H9 (cell line): ENCODE data around the gene CHMP4B. TPM values are rescaled to one million over a fixed set of nuclear protein-coding genes. Genes with fewer than 3 reads are reported as not detected.

Source experiments
- DNase-seq: peaks from one replicate; pipeline ENCODE4 v3.0.0-alpha.2; 2017
- H2AFZ ChIP-seq: one replicate; pipeline ENCODE4 v1.6.1; 2013; ENCODE audit warnings: mild to moderate bottlenecking, low read length, control low read depth, moderate library complexity
- H2AK5ac ChIP-seq: 2 replicates; pipeline ENCODE4 v1.6.1; 2013; ENCODE audit warnings: low read length, control low read depth, mixed read lengths; ENCODE audit not compliant: insufficient read length
- H2BK120ac ChIP-seq: one replicate; pipeline ENCODE4 v1.6.1; 2013; ENCODE audit warnings: low read depth, mild to moderate bottlenecking, low read length, control low read depth, inconsistent platforms; ENCODE audit not compliant: poor library complexity, severe bottlenecking
- H2BK12ac ChIP-seq: 2 replicates; pipeline ENCODE4 v1.6.1; 2013; ENCODE audit warnings: low read length, control low read depth, mixed read lengths, low read depth; ENCODE audit not compliant: insufficient read length
- H2BK15ac ChIP-seq: 2 replicates; pipeline ENCODE4 v1.6.1; 2013; ENCODE audit warnings: low read depth, low read length, control low read depth
- H2BK20ac ChIP-seq: one replicate; pipeline ENCODE4 v1.6.1; 2013; ENCODE audit warnings: low read depth, mild to moderate bottlenecking, low read length, control low read depth, inconsistent platforms; ENCODE audit not compliant: poor library complexity, severe bottlenecking
- H2BK5ac ChIP-seq: 2 replicates; pipeline ENCODE4 v1.6.1; 2013; ENCODE audit warnings: low read length, control low read depth, mixed read lengths; ENCODE audit not compliant: insufficient read length
- H3K14ac ChIP-seq: 2 replicates; pipeline ENCODE4 v1.6.1; 2013; ENCODE audit warnings: low read length, control low read depth; ENCODE audit not compliant: insufficient read depth
- H3K18ac ChIP-seq: 2 replicates; pipeline ENCODE4 v1.6.1; 2013; ENCODE audit warnings: low read depth, mild to moderate bottlenecking, mixed read lengths, low read length, control low read depth; ENCODE audit not compliant: insufficient read length
- H3K23ac ChIP-seq: 2 replicates; pipeline ENCODE4 v1.6.1; 2013; ENCODE audit warnings: low read length, control low read depth, mixed read lengths, low read depth; ENCODE audit not compliant: insufficient read length
- H3K23me2 ChIP-seq: 2 replicates; pipeline ENCODE4 v1.6.1; 2013; ENCODE audit warnings: low read depth, mild to moderate bottlenecking, mixed read lengths, low read length, control low read depth; ENCODE audit not compliant: insufficient read length, poor library complexity, severe bottlenecking
- H3K27ac ChIP-seq: 2 replicates; pipeline ENCODE4 v1.5.1; 2013; ENCODE audit warnings: low read length, control low read depth, mixed read lengths, low read depth; ENCODE audit not compliant: insufficient read length
- H3K27me3 ChIP-seq: 2 replicates; pipeline ENCODE4 v1.6.1; 2013; ENCODE audit warnings: low read length, control low read depth, inconsistent platforms; ENCODE audit not compliant: insufficient read depth
- H3K4ac ChIP-seq: 2 replicates; pipeline ENCODE4 v1.6.1; 2013; ENCODE audit warnings: low read depth, mild to moderate bottlenecking, control low read depth, inconsistent platforms, low read length, moderate library complexity
- H3K4me1 ChIP-seq: 2 replicates; pipeline ENCODE4 v1.6.1; 2013; ENCODE audit warnings: low read length, control low read depth, inconsistent platforms; ENCODE audit not compliant: insufficient read depth
- H3K4me2 ChIP-seq: 2 replicates; pipeline ENCODE4 v1.6.1; 2013; ENCODE audit warnings: low read length, control low read depth, mixed read lengths; ENCODE audit not compliant: insufficient read length, insufficient read depth
- H3K56ac ChIP-seq: 2 replicates; pipeline ENCODE4 v1.6.1; 2013; ENCODE audit warnings: low read depth, mild to moderate bottlenecking, mixed read lengths, low read length, control low read depth; ENCODE audit not compliant: insufficient read length
- H3K79me1 ChIP-seq: 2 replicates; pipeline ENCODE4 v1.6.1; 2013; ENCODE audit warnings: low read depth, mild to moderate bottlenecking, moderate library complexity, low read length, control low read depth, inconsistent platforms; ENCODE audit not compliant: insufficient read depth, poor library complexity, severe bottlenecking
- H3K79me2 ChIP-seq: 2 replicates; pipeline ENCODE4 v1.6.1; 2013; ENCODE audit warnings: low read length, control low read depth, inconsistent platforms; ENCODE audit not compliant: insufficient read depth
- H3K9ac ChIP-seq: 2 replicates; pipeline ENCODE4 v1.6.1; 2013; ENCODE audit warnings: low read length, control low read depth, mixed read lengths; ENCODE audit not compliant: insufficient read length; ENCODE audit errors: extremely low read depth
- H3K9me3 ChIP-seq: one replicate; pipeline ENCODE4 v1.6.1; 2013; ENCODE audit warnings: low read depth, low read length, inconsistent platforms; ENCODE audit not compliant: control insufficient read depth
- H3T11ph ChIP-seq: one replicate; pipeline ENCODE4 v1.6.1; 2013; ENCODE audit warnings: mild to moderate bottlenecking, low read length, control low read depth, inconsistent platforms
- H4K20me1 ChIP-seq: one replicate; pipeline ENCODE4 v1.6.1; 2013; ENCODE audit not compliant: control insufficient read depth, insufficient read length, insufficient read depth
- H4K5ac ChIP-seq: 2 replicates; pipeline ENCODE4 v1.6.1; 2013; ENCODE audit warnings: low read depth, mild to moderate bottlenecking, mixed read lengths, low read length, control low read depth; ENCODE audit not compliant: insufficient read length
- H4K8ac ChIP-seq: replicated peaks from 2 replicates; pipeline ENCODE4 v1.6.1; 2013; ENCODE audit warnings: low read length, control low read depth, mixed read lengths, low read depth; ENCODE audit not compliant: insufficient read length
- H4K91ac ChIP-seq: 2 replicates; pipeline ENCODE4 v1.6.1; 2013; ENCODE audit warnings: low read depth, mild to moderate bottlenecking, moderate library complexity, mixed read lengths, low read length, control low read depth; ENCODE audit not compliant: insufficient read length
- H3K27ac Mint-ChIP-seq, 3 experiments: 2 replicates in 2 of 3; 3 replicates in 1 of 3; pipeline ENCODE4 v1.8.0; 2020 to 2021; ENCODE audit warnings: mixed read lengths in 3 of 3, mild to moderate bottlenecking in 1 of 3, moderate library complexity in 1 of 3
- H3K27me3 Mint-ChIP-seq: 2 replicates; pipeline ENCODE4 v1.8.0; 2021; ENCODE audit warnings: low read depth, mild to moderate bottlenecking, moderate library complexity, mixed read lengths
- H3K36me3 Mint-ChIP-seq, 3 experiments: 2 replicates in 2 of 3; 3 replicates in 1 of 3; pipeline ENCODE4 v1.8.0; 2020 to 2021; ENCODE audit warnings: low read depth in 3 of 3, mixed read lengths in 3 of 3; ENCODE audit not compliant: insufficient read depth in 1 of 3
- H3K4me1 Mint-ChIP-seq, 2 experiments: 2 replicates each; pipeline ENCODE4 v1.8.0; 2020; ENCODE audit warnings: mixed read lengths in 2 of 2
- H3K4me3 Mint-ChIP-seq, 2 experiments: 2 replicates in 1 of 2; 3 replicates in 1 of 2; pipeline ENCODE4 v1.8.0; 2020 to 2021; ENCODE audit warnings: mild to moderate bottlenecking in 2 of 2, mixed read lengths in 2 of 2, moderate library complexity in 1 of 2
- H3K9me3 Mint-ChIP-seq, 2 experiments: 2 replicates in 1 of 2; 3 replicates in 1 of 2; pipeline ENCODE4 v1.8.0; 2020; ENCODE audit warnings: mild to moderate bottlenecking in 2 of 2, mixed read lengths in 2 of 2, moderate library complexity in 1 of 2
- CTCF ChIP-seq: fragments of 200-600 bp; sonication (generic); conservative IDR thresholded peaks from 3 replicates; pipeline ENCODE4 v1.8.0; 2021; ENCODE audit warnings: antibody characterized with exemption, mild to moderate bottlenecking
- WGBS: extraction: QIAGEN DNeasy Blood & Tissue Kit; methylation state at CpG from one replicate; pipeline ENCODE4 v1.1.7; 2013; ENCODE audit warnings: missing lambda C conversion rate, low lambda C conversion rate, mixed read lengths; ENCODE audit not compliant: insufficient read length; ENCODE audit errors: extremely low coverage; 5-methylcytosine and 5-hydroxymethylcytosine counted together
- total RNA-seq: library from RNA; stranded (reverse); gene quantifications from 2 replicates; pipeline ENCODE4 v1.2.1, GENCODE V29; 2021

CHMP4B gene
- total RNA-seq, 1 experiment from 2014 or later, result 94.9 TPM

- H3K4me3 Mint-ChIP-seq, result no peak overlapping the region
- H3K4me2 ChIP-seq, result no peak overlapping the region
- peaks cover 0 to 25% (median 0%) of the 10 kb centered on the region in 3 experiments; a peak in 3 of 7 replicates for H3K36me3 Mint-ChIP-seq
- no peaks in the 10 kb centered on the region for H3K23me2 ChIP-seq
- no peaks in the 10 kb centered on the region for H3K27me3 Mint-ChIP-seq
- no peak for DNase-seq
- H2BK120ac ChIP-seq, result no peak overlapping the region
- no peaks in the 10 kb centered on the region for H3K9me3 ChIP-seq
- H2AK5ac ChIP-seq, result no peak overlapping the region
- no peak overlapping the region for H3K27ac ChIP-seq
- TF ChIP-seq CTCF, result no peak
- H3K9me3 Mint-ChIP-seq, result no peaks in the 10 kb centered on the region
- no peaks in the 10 kb centered on the region for H3K79me2 ChIP-seq
- peaks cover 0 to 7% of the 10 kb centered on the region in 2 experiments; a peak in 1 of 4 replicates for H3K4me1 Mint-ChIP-seq
- no peak overlapping the region for H3K56ac ChIP-seq
- no peak overlapping the region for H2BK15ac ChIP-seq
- H3K23ac ChIP-seq, result no peak overlapping the region
- no peak overlapping the region for H4K91ac ChIP-seq
- H2BK12ac ChIP-seq, result no peak overlapping the region
- no peak overlapping the region for H3K27ac Mint-ChIP-seq
- no peaks in the 10 kb centered on the region for H3K79me1 ChIP-seq
- H3K4me1 ChIP-seq, result no peaks in the 10 kb centered on the region
- no peak overlapping the region for H4K5ac ChIP-seq
- H3K27me3 ChIP-seq, result no peaks in the 10 kb centered on the region
- no peak overlapping the region for H3K9ac ChIP-seq
- H2BK5ac ChIP-seq, result no peak overlapping the region
- no CpG with 5 or more reads among the region's 5 CpGs for WGBS
- no peak overlapping the region for H2AFZ ChIP-seq
- H3K18ac ChIP-seq, result no peak overlapping the region
- no peak overlapping the region for H3K14ac ChIP-seq
- H2BK20ac ChIP-seq, result no peak overlapping the region
- no peak overlapping the region for H4K8ac ChIP-seq
- H3K4ac ChIP-seq, result no peak overlapping the region
- no peaks in the 10 kb centered on the region for H4K20me1 ChIP-seq
- H3T11ph ChIP-seq, result no peak overlapping the region
Observed at GRCh38 chr20:33771938-33772337, 39.2 kb upstream of the CHMP4B start.
